SW 1271 (cell line): ENCODE results near the gene RAD17.
"Not testable (repeated sequence)": the region's sequence is repeated elsewhere in the genome, so short reads cannot be mapped to it uniquely, and the experiment has no call there.

Source experiments
- DNase-seq, 2 experiments: peaks; one replicate each; lab custom pipeline; 2025; lab: John Stamatoyannopoulos, UW

Gene RAD17

GRCh38 chr5:69369340-69370121 is at the start of gene RAD17, which contains the start of the genes AK6 and TAF9:
RAD17 (plus strand) TSS chr5:69369818; CDS start chr5:69372209, 2,391 bp downstream.
AK6 (minus strand) TSS chr5:69369520; CDS start chr5:69369490, 30 bp downstream.
TAF9 (minus strand) TSS chr5:69369520; CDS start chr5:69365737, 3,783 bp downstream.
- DNase-seq: peak; percentile 81 to 97

GRCh38 chr5:69326365-69326764 is 43.3 kb upstream of the RAD17 start:
- DNase-seq: no peak

GRCh38 chr5:69329905-69330489 is 39.6 kb upstream of the RAD17 start:
- DNase-seq: no peak

GRCh38 chr5:69331528-69332445 is 37.8 kb upstream of the RAD17 start:
- DNase-seq: no peak

GRCh38 chr5:69333668-69334315 is 35.8 kb upstream of the RAD17 start:
- DNase-seq: not testable (repeated sequence)

- DNase-seq: peak; percentile 52 to 84
These were observed 34.8 kb upstream of the RAD17 start for GRCh38 chr5:69334793-69335268.

- no peak for DNase-seq
These were observed 34.2 kb upstream of the RAD17 start for GRCh38 chr5:69335341-69335935.

GRCh38 chr5:69341520-69342161 is 28.0 kb upstream of the RAD17 start:
- no peak for DNase-seq

GRCh38 chr5:69343083-69343482 is 26.5 kb upstream of the RAD17 start:
- no peak for DNase-seq

- DNase-seq: no peak
These were observed 19.0 kb upstream of the RAD17 start for GRCh38 chr5:69350664-69351063.

- DNase-seq: no peak
These were observed 9.9 kb upstream of the RAD17 start for GRCh38 chr5:69359699-69360098.

GRCh38 chr5:69360442-69360841 is 9.2 kb upstream of the RAD17 start:
- DNase-seq: no peak

- DNase-seq: peak in 1 of 2 experiments; percentile 56
These were observed 5.2 kb upstream of the RAD17 start for GRCh38 chr5:69364414-69364813.

- DNase-seq: no peak
These were observed 4.8 kb upstream of the RAD17 start for GRCh38 chr5:69364850-69365249.

GRCh38 chr5:69367697-69368279 is 1.8 kb upstream of the RAD17 start:
- DNase-seq: no peak

- DNase-seq: peak; percentile 49 to 70
These were observed 919 bp upstream of the RAD17 start for GRCh38 chr5:69368458-69369339.

GRCh38 chr5:69370335-69370734 is 717 bp downstream of the RAD17 start:
- DNase-seq: not testable (repeated sequence)

GRCh38 chr5:69372394-69372793 is 2.8 kb downstream of the RAD17 start:
- DNase-seq: no peak

GRCh38 chr5:69374911-69375446 is 5.4 kb downstream of the RAD17 start:
- no peak for DNase-seq
